ENCODE results near the gene KCNA3.

Gene KCNA3

GRCh38 chr1:110674337-110675059 is at the start of gene KCNA3:
Gene KCNA3 (minus strand): TSS chr1:110674940. CDS start chr1:110674809, 131 bp downstream.
- DNase-seq (ENCODE audit: low read depth): peak; percentile 58

- DNase-seq (ENCODE audit: low read depth): no peak
Observed at GRCh38 chr1:110722807-110723206, 48.1 kb upstream of the KCNA3 start.

- DNase-seq (ENCODE audit: low read depth): no peak
Observed at GRCh38 chr1:110719908-110720307, 45.2 kb upstream of the KCNA3 start.

GRCh38 chr1:110718452-110718851 is 43.7 kb upstream of the KCNA3 start:
- DNase-seq (ENCODE audit: low read depth): no peak

- no peak for DNase-seq (ENCODE audit: low read depth)
Observed at GRCh38 chr1:110717179-110717578, 42.4 kb upstream of the KCNA3 start.

- no peak for DNase-seq (ENCODE audit: low read depth)
Observed at GRCh38 chr1:110714374-110714995, 39.7 kb upstream of the KCNA3 start.

- DNase-seq (ENCODE audit: low read depth): no peak
Observed at GRCh38 chr1:110713221-110713620, 38.5 kb upstream of the KCNA3 start.

- no peak for DNase-seq (ENCODE audit: low read depth)
Observed at GRCh38 chr1:110710314-110710713, 35.6 kb upstream of the KCNA3 start.

- DNase-seq (ENCODE audit: low read depth): no peak
Observed at GRCh38 chr1:110708974-110709440, 34.3 kb upstream of the KCNA3 start.

GRCh38 chr1:110707232-110707631 is 32.5 kb upstream of the KCNA3 start:
- no peak for DNase-seq (ENCODE audit: low read depth)

GRCh38 chr1:110706621-110707020 is 31.9 kb upstream of the KCNA3 start:
- DNase-seq (ENCODE audit: low read depth): no peak

- DNase-seq (ENCODE audit: low read depth): no peak
Observed at GRCh38 chr1:110702260-110702659, 27.5 kb upstream of the KCNA3 start.

- no peak for DNase-seq (ENCODE audit: low read depth)
Observed at GRCh38 chr1:110700767-110701166, 26.0 kb upstream of the KCNA3 start.

GRCh38 chr1:110697606-110698005 is 22.9 kb upstream of the KCNA3 start:
- no peak for DNase-seq (ENCODE audit: low read depth)

GRCh38 chr1:110696818-110697217 is 22.1 kb upstream of the KCNA3 start:
- DNase-seq (ENCODE audit: low read depth): no peak

GRCh38 chr1:110690709-110691365 is 16.1 kb upstream of the KCNA3 start:
- no peak for DNase-seq (ENCODE audit: low read depth)

GRCh38 chr1:110689868-110690267 is 15.1 kb upstream of the KCNA3 start:
- no peak for DNase-seq (ENCODE audit: low read depth)

- no peak for DNase-seq (ENCODE audit: low read depth)
Observed at GRCh38 chr1:110688514-110688913, 13.8 kb upstream of the KCNA3 start.

- no peak for DNase-seq (ENCODE audit: low read depth)
Observed at GRCh38 chr1:110687250-110687649, 12.5 kb upstream of the KCNA3 start.

GRCh38 chr1:110686188-110686587 is 11.4 kb upstream of the KCNA3 start:
- no peak for DNase-seq (ENCODE audit: low read depth)

GRCh38 chr1:110684491-110684890 is 9.8 kb upstream of the KCNA3 start:
- DNase-seq (ENCODE audit: low read depth): no peak

- no peak for DNase-seq (ENCODE audit: low read depth)
Observed at GRCh38 chr1:110682898-110683297, 8.2 kb upstream of the KCNA3 start.
